Stimulated activated CD4-positive, alpha-beta T cell treated with anti-CD3 and anti-CD28 coated beads, TNF-alpha, amount 100 ng/mL, for 1 hour (primary cell): ENCODE measurements around the gene SLC25A1.
"Not testable (repeated sequence)": the region's sequence is repeated elsewhere in the genome, so short reads cannot be mapped to it uniquely, and the experiment has no call there.

ENCODE experiments used
- DNase-seq, 3 donors: peaks; one replicate each; pipeline ENCODE4 v3.0.0-alpha.2; 2020; ENCODE audit warnings: low read depth in 3 of 3, low spot score in 1 of 3

Gene SLC25A1

GRCh38 chr22:19168088-19168890 is 10.2 kb downstream of the SLC25A1 start:
- no peak for DNase-seq

GRCh38 chr22:19167106-19167869 is 11.2 kb downstream of the SLC25A1 start:
- no peak for DNase-seq

GRCh38 chr22:19166421-19166820 is 12.1 kb downstream of the SLC25A1 start:
- DNase-seq: no peak

GRCh38 chr22:19164425-19164824 is 14.1 kb downstream of the SLC25A1 start:
- DNase-seq: no peak

- DNase-seq: not testable (repeated sequence)
These were observed 19.9 kb downstream of the SLC25A1 start for GRCh38 chr22:19158649-19159048.

GRCh38 chr22:19156109-19156508 is 22.4 kb downstream of the SLC25A1 start:
- DNase-seq: not testable (repeated sequence)

- no peak for DNase-seq
These were observed 25.3 kb downstream of the SLC25A1 start for GRCh38 chr22:19152942-19153883.

- DNase-seq: no peak
These were observed 27.0 kb downstream of the SLC25A1 start for GRCh38 chr22:19151329-19152191.

- no peak for DNase-seq
These were observed 27.8 kb downstream of the SLC25A1 start for GRCh38 chr22:19150482-19151328.

- no peak for DNase-seq
These were observed 28.5 kb downstream of the SLC25A1 start, which contains the start of gene GSC2 for GRCh38 chr22:19149991-19150390. TSS of gene GSC2 (minus strand) at chr22:19150292. CDS start at chr22:19150283, 9 bp downstream.

- DNase-seq: no peak
These were observed 29.3 kb downstream of the SLC25A1 start for GRCh38 chr22:19149047-19149883.

GRCh38 chr22:19148417-19149046 is 30.0 kb downstream of the SLC25A1 start:
- no peak for DNase-seq

- no peak for DNase-seq
These were observed 31.2 kb downstream of the SLC25A1 start for GRCh38 chr22:19147195-19147780.

GRCh38 chr22:19146215-19146968 is 32.1 kb downstream of the SLC25A1 start:
- no peak for DNase-seq

GRCh38 chr22:19143967-19144400 is 34.6 kb downstream of the SLC25A1 start:
- DNase-seq: no peak

GRCh38 chr22:19143212-19143611 is 35.3 kb downstream of the SLC25A1 start:
- DNase-seq: no peak

- DNase-seq: no peak
These were observed 36.1 kb downstream of the SLC25A1 start for GRCh38 chr22:19142394-19142793.
